CD14-positive monocyte (primary cell): ENCODE data around the gene RWDD1. TPM values are rescaled to one million over a fixed set of nuclear protein-coding genes. Genes with fewer than 3 reads are reported as not detected.
A peak's percentile ranks its signal among the peaks of the same experiment; 100 is the strongest.

Experiments used
- DNase-seq, 3 donors: peaks; one replicate each; pipeline ENCODE4 v3.0.0-alpha.2; 2011 to 2022
- H2AFZ ChIP-seq: 2 replicates; pipeline ENCODE4 v1.6.0; 2012; ENCODE audit warnings: mild to moderate bottlenecking, low read depth, low read length, inconsistent platforms; ENCODE audit not compliant: insufficient read depth, poor library complexity, severe bottlenecking
- H3K27ac ChIP-seq, 2 donors: 1 replicate in 1 of 2; 2 replicates in 1 of 2; pipeline ENCODE4 v1.5.1; 2012 to 2013; ENCODE audit warnings: low read length in 2 of 2, control low read depth in 1 of 2, inconsistent platforms in 1 of 2, low read depth in 1 of 2, mild to moderate bottlenecking in 1 of 2
- H3K27me3 ChIP-seq, 2 donors: one replicate each; pipeline versions ENCODE4 v1.6.0 to v1.6.1; 2011 to 2013; ENCODE audit warnings: low read length in 2 of 2; ENCODE audit not compliant: control insufficient read depth in 2 of 2, insufficient read depth in 2 of 2
- H3K36me3 ChIP-seq, 2 donors: replicated peaks in 1 of 2; 1 replicate in 1 of 2; 2 replicates in 1 of 2; pipeline versions ENCODE4 v1.5.1 to v1.6.1; 2012 to 2013; ENCODE audit warnings: low read length in 2 of 2, control low read depth in 1 of 2, inconsistent platforms in 1 of 2, mild to moderate bottlenecking in 1 of 2; ENCODE audit not compliant: insufficient read depth in 2 of 2, control insufficient read depth in 1 of 2
- H3K4me1 ChIP-seq, 2 donors: 1 replicate in 1 of 2; 2 replicates in 1 of 2; pipeline versions ENCODE4 v1.5.1 to v1.6.1; 2012 to 2013; ENCODE audit warnings: low read length in 2 of 2, control low read depth in 1 of 2, inconsistent platforms in 1 of 2, mild to moderate bottlenecking in 1 of 2, moderate library complexity in 1 of 2; ENCODE audit not compliant: insufficient read depth in 2 of 2, control insufficient read depth in 1 of 2
- H3K4me2 ChIP-seq: replicated peaks from 2 replicates; pipeline ENCODE3; 2012; ENCODE audit warnings: low read length, moderate library complexity, mild to moderate bottlenecking; ENCODE audit not compliant: poor library complexity, severe bottlenecking; ENCODE audit errors: extremely low read depth
- H3K4me3 ChIP-seq, 3 experiments: fragments of 200-600 bp in 1 of 3; sonication (generic) in 1 of 3; replicated peaks in 1 of 3; 1 replicate in 2 of 3; 2 replicates in 1 of 3; pipeline ENCODE4 v1.5.1; 2011 to 2013; ENCODE audit warnings: low read length in 3 of 3, mild to moderate bottlenecking in 3 of 3, control low read depth in 2 of 3, low read depth in 2 of 3, inconsistent platforms in 1 of 3, moderate library complexity in 1 of 3
- H3K79me2 ChIP-seq: 2 replicates; pipeline ENCODE4 v1.6.0; 2012; ENCODE audit warnings: mild to moderate bottlenecking, control low read depth, inconsistent platforms, low read length, moderate library complexity; ENCODE audit not compliant: insufficient read depth
- H3K9ac ChIP-seq: 2 replicates; pipeline ENCODE4 v1.6.0; 2017; ENCODE audit warnings: low read length, mild to moderate bottlenecking; ENCODE audit not compliant: insufficient read depth, poor library complexity, severe bottlenecking
- H3K9me3 ChIP-seq, 2 donors: replicated peaks in 1 of 2; 1 replicate in 1 of 2; 2 replicates in 1 of 2; pipeline versions ENCODE4 v1.5.1 to v1.6.1; 2012 to 2013; ENCODE audit warnings: low read length in 2 of 2, control low read depth in 1 of 2; ENCODE audit not compliant: control insufficient read depth in 1 of 2, insufficient read depth in 1 of 2
- H4K20me1 ChIP-seq: 2 replicates; pipeline ENCODE4 v1.6.0; 2012; ENCODE audit warnings: mild to moderate bottlenecking, low read length, control low read depth, moderate library complexity; ENCODE audit not compliant: insufficient read depth
- H3K27ac Mint-ChIP-seq, 7 donors: one replicate each; pipeline ENCODE4 v1.8.0; 2020; ENCODE audit warnings: mild to moderate bottlenecking in 7 of 7, mixed read lengths in 7 of 7, moderate library complexity in 6 of 7, inconsistent platforms in 2 of 7
- H3K27me3 Mint-ChIP-seq, 3 donors: one replicate each; pipeline ENCODE4 v1.8.0; 2021 to 2022; ENCODE audit warnings: low read depth in 3 of 3, mild to moderate bottlenecking in 3 of 3, mixed read lengths in 3 of 3, moderate library complexity in 3 of 3, inconsistent platforms in 1 of 3
- H3K36me3 Mint-ChIP-seq, 2 donors: one replicate each; pipeline ENCODE4 v1.8.0; 2020; ENCODE audit warnings: mixed read lengths in 2 of 2, inconsistent platforms in 1 of 2, mild to moderate bottlenecking in 1 of 2
- H3K4me1 Mint-ChIP-seq: one replicate; pipeline ENCODE4 v1.8.0; 2020; ENCODE audit warnings: mild to moderate bottlenecking, mixed read lengths
- H3K4me3 Mint-ChIP-seq, 2 donors: one replicate each; pipeline ENCODE4 v1.8.0; 2020; ENCODE audit warnings: mild to moderate bottlenecking in 2 of 2, mixed read lengths in 2 of 2, moderate library complexity in 1 of 2
- H3K9me3 Mint-ChIP-seq, 7 donors: one replicate each; pipeline ENCODE4 v1.8.0; 2020 to 2022; ENCODE audit warnings: mixed read lengths in 7 of 7, mild to moderate bottlenecking in 6 of 7, moderate library complexity in 6 of 7, inconsistent platforms in 2 of 7
- CTCF ChIP-seq: fragments of 200-600 bp; IDR thresholded peaks from one replicate; pipeline ENCODE4 v1.8.0; 2022; ENCODE audit warnings: antibody characterized with exemption, mild to moderate bottlenecking
- WGBS: methylation state at CpG from one replicate; pipeline ENCODE4 v1.1.5; 2013; ENCODE audit warnings: missing lambda C conversion rate; ENCODE audit not compliant: insufficient coverage; 5-methylcytosine and 5-hydroxymethylcytosine counted together
- intact Hi-C, 2 donors: fragments of 100-400 bp; cut with micrococcal nuclease; formaldehyde crosslinking; loops; one replicate each; pipeline versions ENCODE4 v1.15.0 to v1.15.1; 2023
- polyA plus RNA-seq, 3 donors: library from polyadenylated mRNA; depleted of rRNA in 1 of 3; unstranded in 2 of 3; stranded (reverse) in 1 of 3; fragments of 300-500 nt in 2 of 3; fragments of >200 nt in 1 of 3; fragmentation: Illumina TruSeq in 2 of 3; gene quantifications; 1 replicate in 2 of 3; 2 replicates in 1 of 3; pipeline ENCODE4 v1.2.3, GENCODE V29; 2012 to 2021

RWDD1 gene
- polyA plus RNA-seq, 3 donors, result 11.8 to 45.5 (median 34.7) TPM

DNA sequence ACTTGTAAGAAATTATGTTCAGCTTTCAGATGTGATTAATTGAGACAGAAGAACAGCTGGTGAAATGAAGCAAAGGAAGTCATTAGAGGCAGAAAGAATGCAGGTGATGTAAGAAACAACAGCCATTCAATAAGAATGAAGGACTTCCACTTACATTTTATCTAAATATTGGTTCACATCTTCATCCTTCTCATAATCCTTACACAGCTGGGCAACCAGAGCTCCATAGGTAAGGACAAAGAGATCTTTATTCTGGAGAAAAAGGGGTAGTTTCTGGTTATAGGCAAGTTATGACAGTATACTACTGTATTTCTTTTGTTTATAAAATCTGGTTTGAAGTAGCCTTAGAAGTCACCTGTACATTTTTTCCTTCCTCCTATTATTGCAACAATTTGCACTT is 28.2 kb upstream of the RWDD1 start:
- H3K27me3 Mint-ChIP-seq, result peaks cover 2 to 8% (median 5%) of the 10 kb centered on the region in 3 donors
- no peaks in the 10 kb centered on the region for H3K9me3 Mint-ChIP-seq
- Histone ChIP-seq H3K4me2 (no peak overlapping the region), H2AFZ (no peak overlapping the region), H3K9ac (no peak overlapping the region), H3K4me3 (no peak overlapping the region), H3K27me3 (no peaks in the 10 kb centered on the region), H3K27ac (no peak overlapping the region), H3K9me3 (no peaks in the 10 kb centered on the region), H3K36me3 (no peaks in the 10 kb centered on the region), H3K79me2 (no peaks in the 10 kb centered on the region), H3K4me1 (no peaks in the 10 kb centered on the region), H4K20me1 (no peaks in the 10 kb centered on the region)
- intact Hi-C loops, result no loop called here
- H3K4me1 Mint-ChIP-seq, result no peaks in the 10 kb centered on the region
- H3K27ac Mint-ChIP-seq, result no peak overlapping the region
- TF ChIP-seq CTCF, result no peak
- no peak overlapping the region for H3K4me3 Mint-ChIP-seq
- no peaks in the 10 kb centered on the region for H3K36me3 Mint-ChIP-seq
- no peak for DNase-seq

DNA sequence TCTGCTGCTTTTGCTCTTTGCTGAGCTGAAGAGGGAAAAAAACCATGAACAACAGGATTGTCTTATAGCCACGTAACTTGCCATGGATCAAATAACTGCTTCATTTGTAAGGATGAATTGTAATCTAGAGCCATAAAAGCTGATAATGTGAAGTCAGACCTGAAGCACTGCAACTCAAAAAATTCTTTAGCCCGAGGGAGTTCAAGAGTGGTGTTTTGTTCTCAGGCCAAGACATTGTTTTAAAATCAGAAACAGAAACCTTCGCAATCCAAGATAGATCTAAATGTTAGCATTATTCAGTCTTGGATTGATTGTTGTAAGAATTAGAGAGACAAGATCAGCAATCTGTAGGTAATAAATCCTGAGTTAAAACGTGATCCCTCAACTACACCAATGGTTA is 25.7 kb upstream of the RWDD1 start, which contains the start of gene TRAPPC3L:
Gene TRAPPC3L (minus strand): TSS at position 34 of the 400 bp plus-strand sequence. CDS start 170 bp downstream, outside the sequence.
- H3K4me3 ChIP-seq, result no peak within 1 kb of the TSS
- H3K36me3 ChIP-seq, result no peaks in the 10 kb centered on the region
- Mint-ChIP-seq H3K9me3 (no peaks in the 10 kb centered on the region), H3K36me3 (no peaks in the 10 kb centered on the region), H3K4me1 (no peaks in the 10 kb centered on the region), H3K4me3 (no peak within 1 kb of the TSS), H3K27ac (peak within 1 kb of the TSS in 1 of 7 donors; percentile 9), H3K27me3 (peaks cover 0 to 4% (median 0%) of the 10 kb centered on the region in 3 donors)
- H3K27me3 ChIP-seq, result no peaks in the 10 kb centered on the region
- no peak for TF ChIP-seq CTCF
- no peaks in the 10 kb centered on the region for H3K79me2 ChIP-seq
- 100% methylated on average over 1 of the region's 4 CpGs for WGBS
- H4K20me1 ChIP-seq, result no peaks in the 10 kb centered on the region
- DNase-seq, result no peak
- no peaks in the 10 kb centered on the region for H3K9me3 ChIP-seq
- no peak within 1 kb of the TSS for H3K27ac ChIP-seq
- no peak within 1 kb of the TSS for H3K9ac ChIP-seq
- no peaks in the 10 kb centered on the region for H3K4me1 ChIP-seq
- H2AFZ ChIP-seq, result no peak within 1 kb of the TSS
- H3K4me2 ChIP-seq, result no peak within 1 kb of the TSS
- intact Hi-C loops, result no loop called here
